ENCODE results near the gene SLC39A2. TPM values are rescaled to one million over a fixed set of nuclear protein-coding genes. Genes with fewer than 3 reads are reported as not detected.

Gene SLC39A2
- total RNA-seq, 3 donors from 2014 or later (not counting 1 experiment from before 2014, with no cell fraction given) = not detected

DNA sequence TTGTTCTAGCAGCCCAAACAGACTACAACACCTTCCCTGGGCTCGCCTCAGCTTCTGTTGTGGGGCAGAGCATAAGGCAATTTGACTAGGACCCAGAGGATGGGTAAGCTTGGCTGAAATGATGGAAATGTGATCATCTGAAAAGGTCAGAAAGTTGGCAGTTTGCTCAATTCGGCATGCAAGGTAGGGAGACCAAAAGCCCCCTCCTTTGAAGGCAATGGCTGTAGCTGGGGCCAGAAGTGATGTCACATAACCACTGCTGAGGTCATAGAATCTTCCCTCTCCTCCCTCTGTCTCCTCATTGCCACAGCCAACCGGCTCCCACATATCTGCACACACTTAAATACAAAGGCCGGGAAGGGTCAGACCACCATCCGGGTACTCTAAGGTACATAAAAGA, 30.8 kb downstream of the SLC39A2 start, which contains the start of gene TPPP2:
Gene TPPP2, plus strand, starts transcription at position 301 of the 400 bp plus-strand sequence. CDS start 365 bp downstream, outside the sequence.
- TF ChIP-seq, protein P1, sequence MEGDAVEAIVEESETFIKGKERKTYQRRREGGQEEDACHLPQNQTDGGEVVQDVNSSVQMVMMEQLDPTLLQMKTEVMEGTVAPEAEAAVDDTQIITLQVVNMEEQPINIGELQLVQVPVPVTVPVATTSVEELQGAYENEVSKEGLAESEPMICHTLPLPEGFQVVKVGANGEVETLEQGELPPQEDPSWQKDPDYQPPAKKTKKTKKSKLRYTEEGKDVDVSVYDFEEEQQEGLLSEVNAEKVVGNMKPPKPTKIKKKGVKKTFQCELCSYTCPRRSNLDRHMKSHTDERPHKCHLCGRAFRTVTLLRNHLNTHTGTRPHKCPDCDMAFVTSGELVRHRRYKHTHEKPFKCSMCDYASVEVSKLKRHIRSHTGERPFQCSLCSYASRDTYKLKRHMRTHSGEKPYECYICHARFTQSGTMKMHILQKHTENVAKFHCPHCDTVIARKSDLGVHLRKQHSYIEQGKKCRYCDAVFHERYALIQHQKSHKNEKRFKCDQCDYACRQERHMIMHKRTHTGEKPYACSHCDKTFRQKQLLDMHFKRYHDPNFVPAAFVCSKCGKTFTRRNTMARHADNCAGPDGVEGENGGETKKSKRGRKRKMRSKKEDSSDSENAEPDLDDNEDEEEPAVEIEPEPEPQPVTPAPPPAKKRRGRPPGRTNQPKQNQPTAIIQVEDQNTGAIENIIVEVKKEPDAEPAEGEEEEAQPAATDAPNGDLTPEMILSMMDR (IDR thresholded peaks at IDR 0.05) = no peak
- H3K36me3 Mint-ChIP-seq = no peaks in the 10 kb centered on the region
- no peak within 1 kb of the TSS for H3K27ac Mint-ChIP-seq
- no peak within 1 kb of the TSS for H3K4me3 Mint-ChIP-seq
- no peak for DNase-seq
- intact Hi-C loops (cut with micrococcal nuclease) = no loop called here
- H3K4me1 Mint-ChIP-seq = peaks cover 0 to 5% of the 10 kb centered on the region in 2 donors
- Histone ChIP-seq H3K4me3 (ENCODE audit: low read length) (no peak within 1 kb of the TSS), H3K36me3 (ENCODE audit: control insufficient read depth, insufficient read depth, low read length) (no peaks in the 10 kb centered on the region), H3K9me3 (ENCODE audit: control insufficient read depth, insufficient read depth, low read length) (no peaks in the 10 kb centered on the region), H3K27me3 (ENCODE audit: control insufficient read depth, insufficient read depth, low read length) (no peaks in the 10 kb centered on the region), H3K4me1 (ENCODE audit: control insufficient read depth, insufficient read depth, low read length) (peaks cover 8% of the 10 kb centered on the region), H3K27ac (ENCODE audit: low read length) (no peak within 1 kb of the TSS)
- no peak for ATAC-seq
- no peaks in the 10 kb centered on the region for H3K9me3 Mint-ChIP-seq
- H3K27me3 Mint-ChIP-seq (ENCODE audit: low read depth in 2 of 2) = peaks cover 11 to 18% of the 10 kb centered on the region in 2 donors
- 94% methylated on average over 5 of the region's 5 CpGs for WGBS (ENCODE audit: insufficient coverage)

DNA sequence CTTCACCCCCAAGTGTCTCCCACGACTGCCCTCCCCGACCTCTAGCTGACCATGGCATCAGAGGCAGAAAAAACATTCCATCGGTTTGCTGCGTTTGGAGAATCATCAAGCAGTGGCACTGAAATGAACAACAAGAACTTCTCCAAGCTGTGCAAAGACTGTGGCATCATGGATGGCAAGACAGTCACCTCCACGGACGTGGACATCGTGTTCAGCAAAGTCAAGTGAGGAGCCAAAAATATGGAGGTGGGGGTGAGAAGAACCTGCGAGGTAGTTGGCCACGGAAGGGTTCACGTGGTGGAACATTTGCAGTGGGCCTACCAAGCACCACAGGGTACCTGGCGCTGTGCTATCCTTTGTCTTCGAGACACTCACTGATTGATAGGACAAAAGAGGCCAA, 31.4 kb downstream of the SLC39A2 start:
- H3K4me3 ChIP-seq (ENCODE audit: low read length) = no peak overlapping the region
- no peaks in the 10 kb centered on the region for H3K9me3 ChIP-seq (ENCODE audit: control insufficient read depth, insufficient read depth, low read length)
- no peak for DNase-seq
- no peaks in the 10 kb centered on the region for H3K9me3 Mint-ChIP-seq
- H3K27ac Mint-ChIP-seq = no peak overlapping the region
- no peak for ATAC-seq
- H3K36me3 ChIP-seq (ENCODE audit: control insufficient read depth, insufficient read depth, low read length) = no peaks in the 10 kb centered on the region
- H3K27me3 Mint-ChIP-seq (ENCODE audit: low read depth in 2 of 2) = peaks cover 11 to 18% of the 10 kb centered on the region in 2 donors
- H3K4me3 Mint-ChIP-seq = no peak overlapping the region
- H3K27me3 ChIP-seq (ENCODE audit: control insufficient read depth, insufficient read depth, low read length) = no peaks in the 10 kb centered on the region
- WGBS (ENCODE audit: insufficient coverage) = 79% methylated on average over 12 of the region's 12 CpGs
- H3K4me1 ChIP-seq (ENCODE audit: control insufficient read depth, insufficient read depth, low read length) = peaks cover 3% of the 10 kb centered on the region
- no peaks in the 10 kb centered on the region for H3K36me3 Mint-ChIP-seq
- H3K27ac ChIP-seq (ENCODE audit: low read length) = no peak overlapping the region
- TF ChIP-seq, protein P1 (IDR thresholded peaks at IDR 0.05) = no peak
- H3K4me1 Mint-ChIP-seq = no peaks in the 10 kb centered on the region
- intact Hi-C loops (cut with micrococcal nuclease) = no loop called here

DNA sequence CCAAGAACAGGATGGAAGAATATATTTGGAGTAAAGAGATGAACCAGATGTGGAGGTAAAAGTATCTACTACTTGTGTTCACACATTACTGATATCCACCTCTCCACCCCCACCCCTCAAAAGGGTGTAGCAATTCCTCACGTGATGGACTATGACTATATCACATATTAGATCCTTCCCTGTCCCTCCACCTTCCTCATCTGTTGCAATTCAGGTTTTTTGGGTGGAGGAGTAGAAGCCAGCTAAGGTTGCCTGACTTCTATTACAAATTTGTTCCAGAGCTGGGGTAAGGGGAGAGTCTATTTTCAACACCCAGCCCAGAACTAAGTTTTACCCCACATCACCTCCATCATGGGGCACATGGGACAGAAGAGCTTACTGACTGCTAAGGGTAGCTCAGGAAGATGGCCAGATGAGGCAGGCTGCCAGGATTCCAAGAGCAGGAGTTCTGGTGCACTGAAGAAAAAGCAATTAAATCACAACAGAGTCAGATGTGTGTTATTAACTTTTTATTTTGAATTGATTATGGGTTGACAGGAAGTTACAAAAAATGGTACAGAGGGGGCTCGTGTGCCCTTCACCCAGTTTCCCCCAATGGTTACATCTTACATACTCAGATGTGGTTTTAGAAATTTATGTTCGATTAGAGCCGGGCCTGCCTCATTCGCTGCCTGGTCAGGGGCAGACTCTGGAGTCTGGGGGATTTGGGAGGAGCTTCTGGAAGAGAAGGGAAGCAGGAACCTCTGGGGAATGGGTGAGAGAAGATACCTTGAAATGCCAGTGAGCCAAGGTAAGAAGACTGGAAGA, 33.4 kb downstream of the SLC39A2 start:
- intact Hi-C loops (cut with micrococcal nuclease) = no loop called here
- Mint-ChIP-seq H3K9me3 (no peaks in the 10 kb centered on the region), H3K27me3 (ENCODE audit: low read depth in 2 of 2) (peaks cover 16 to 18% of the 10 kb centered on the region in 2 donors), H3K4me1 (no peaks in the 10 kb centered on the region), H3K4me3 (no peak overlapping the region), H3K36me3 (no peaks in the 10 kb centered on the region), H3K27ac (no peak overlapping the region)
- Histone ChIP-seq H3K27ac (ENCODE audit: low read length) (no peak overlapping the region), H3K9me3 (ENCODE audit: control insufficient read depth, insufficient read depth, low read length) (no peaks in the 10 kb centered on the region), H3K27me3 (ENCODE audit: control insufficient read depth, insufficient read depth, low read length) (no peaks in the 10 kb centered on the region), H3K4me3 (ENCODE audit: low read length) (no peak overlapping the region), H3K4me1 (ENCODE audit: control insufficient read depth, insufficient read depth, low read length) (no peaks in the 10 kb centered on the region), H3K36me3 (ENCODE audit: control insufficient read depth, insufficient read depth, low read length) (no peaks in the 10 kb centered on the region)
- ATAC-seq (no peak), DNase-seq (no peak)
- WGBS (ENCODE audit: insufficient coverage) = 100% methylated on average over 3 of the region's 5 CpGs
- TF ChIP-seq, protein P1 (IDR thresholded peaks at IDR 0.05) = no peak
